Activated T-helper 1 cell treated with anti-CD3 and anti-CD28 coated beads, Interleukin-2, amount 50 U/mL, for 16 hours (primary cell): Measurements from ENCODE around the gene ADAT2.
"Not testable (repeated sequence)": the region's sequence is repeated elsewhere in the genome, so short reads cannot be mapped to it uniquely, and the experiment has no call there.

Experiments
- DNase-seq, 2 donors: peaks; one replicate each; pipeline ENCODE4 v3.0.0-alpha.2; 2020; ENCODE audit warnings: low read depth in 1 of 2, low spot score in 1 of 2

Gene ADAT2

GRCh38 chr6:143450453-143451371, at the start of gene ADAT2, which contains the start of gene PEX3:
TSS of gene ADAT2 (minus strand) at chr6:143450695. CDS start at chr6:143450658, 37 bp downstream.
TSS of gene PEX3 (plus strand) at chr6:143450805. CDS start at chr6:143451043, 238 bp downstream.
- DNase-seq: peak; percentile 80 to 88

GRCh38 chr6:143498428-143498827, 47.9 kb upstream of the ADAT2 start:
- no peak for DNase-seq

GRCh38 chr6:143496974-143497373, 46.5 kb upstream of the ADAT2 start:
- no peak for DNase-seq

- no peak for DNase-seq
Measured at GRCh38 chr6:143490775-143491174, 40.3 kb upstream of the ADAT2 start.

GRCh38 chr6:143490244-143490643, 39.7 kb upstream of the ADAT2 start:
- no peak for DNase-seq

- DNase-seq: no peak
Measured at GRCh38 chr6:143486752-143487151, 36.3 kb upstream of the ADAT2 start.

- DNase-seq: no peak
Measured at GRCh38 chr6:143485967-143486366, 35.5 kb upstream of the ADAT2 start.

GRCh38 chr6:143482593-143482992, 32.1 kb upstream of the ADAT2 start:
- DNase-seq: no peak

- no peak for DNase-seq
Measured at GRCh38 chr6:143478479-143479062, 28.1 kb upstream of the ADAT2 start.

- DNase-seq: no peak
Measured at GRCh38 chr6:143476545-143476944, 26.1 kb upstream of the ADAT2 start.

GRCh38 chr6:143471822-143472221, 21.3 kb upstream of the ADAT2 start:
- DNase-seq: no peak

- DNase-seq: not testable (repeated sequence)
Measured at GRCh38 chr6:143468823-143469222, 18.3 kb upstream of the ADAT2 start.

- DNase-seq: no peak
Measured at GRCh38 chr6:143468026-143468425, 17.5 kb upstream of the ADAT2 start.

- DNase-seq: no peak
Measured at GRCh38 chr6:143465546-143465945, 15.1 kb upstream of the ADAT2 start.

- DNase-seq: no peak
Measured at GRCh38 chr6:143457563-143458359, 7.3 kb upstream of the ADAT2 start.

- no peak for DNase-seq
Measured at GRCh38 chr6:143451531-143451930, 1.0 kb upstream of the ADAT2 start.

GRCh38 chr6:143449714-143450452, 612 bp downstream of the ADAT2 start:
- peak in 1 of 2 donors; percentile 18 for DNase-seq

GRCh38 chr6:143449082-143449713, 1.3 kb downstream of the ADAT2 start:
- no peak for DNase-seq

GRCh38 chr6:143447865-143448264, 2.6 kb downstream of the ADAT2 start:
- DNase-seq: not testable (repeated sequence)

- DNase-seq: no peak
Measured at GRCh38 chr6:143443096-143443495, 7.4 kb downstream of the ADAT2 start.
